ENCODE data around the gene CTDSPL. TPM values are rescaled to one million over a fixed set of nuclear protein-coding genes. Genes with fewer than 3 reads are reported as not detected.

The CTDSPL gene
- total and polyA plus RNA-seq, 11 donors = 9.2 to 54.6 (median 36.0) TPM

GRCh38 chr3:37994639-37994972 is 132.9 kb downstream of the CTDSPL start:
- Histone ChIP-seq H3K9me3 (no peaks in the 10 kb centered on the region), H3K4me3 (peak overlapping the region; percentile 29 to 69 (median 65)), H3K4me1 (peaks cover 0 to 51% (median 24%) of the 10 kb centered on the region in 12 donors), H3K27me3 (no peaks in the 10 kb centered on the region), H3K27ac (peak overlapping the region in 10 of 12 donors; percentile 63 to 94 (median 81)), H3K36me3 (no peaks in the 10 kb centered on the region)
- DNase-seq = no peak
- ATAC-seq = no peak
- 50 to 57% (median 54%) methylated on average over 2 of the region's 2 CpGs for WGBS, 4 donors
- intact Hi-C loops (cut with DNase I) = loop anchor here in 1 of 10 donors (2.0 kb wide), 1 partner anchor 140 kb away; no protein-coding TSS in a partner anchor
- TF ChIP-seq POLR2A (IDR thresholded peaks at IDR 0.05) = no peak
- TF ChIP-seq, protein P1, sequence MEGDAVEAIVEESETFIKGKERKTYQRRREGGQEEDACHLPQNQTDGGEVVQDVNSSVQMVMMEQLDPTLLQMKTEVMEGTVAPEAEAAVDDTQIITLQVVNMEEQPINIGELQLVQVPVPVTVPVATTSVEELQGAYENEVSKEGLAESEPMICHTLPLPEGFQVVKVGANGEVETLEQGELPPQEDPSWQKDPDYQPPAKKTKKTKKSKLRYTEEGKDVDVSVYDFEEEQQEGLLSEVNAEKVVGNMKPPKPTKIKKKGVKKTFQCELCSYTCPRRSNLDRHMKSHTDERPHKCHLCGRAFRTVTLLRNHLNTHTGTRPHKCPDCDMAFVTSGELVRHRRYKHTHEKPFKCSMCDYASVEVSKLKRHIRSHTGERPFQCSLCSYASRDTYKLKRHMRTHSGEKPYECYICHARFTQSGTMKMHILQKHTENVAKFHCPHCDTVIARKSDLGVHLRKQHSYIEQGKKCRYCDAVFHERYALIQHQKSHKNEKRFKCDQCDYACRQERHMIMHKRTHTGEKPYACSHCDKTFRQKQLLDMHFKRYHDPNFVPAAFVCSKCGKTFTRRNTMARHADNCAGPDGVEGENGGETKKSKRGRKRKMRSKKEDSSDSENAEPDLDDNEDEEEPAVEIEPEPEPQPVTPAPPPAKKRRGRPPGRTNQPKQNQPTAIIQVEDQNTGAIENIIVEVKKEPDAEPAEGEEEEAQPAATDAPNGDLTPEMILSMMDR (IDR thresholded peaks at IDR 0.05) = no peak

DNA sequence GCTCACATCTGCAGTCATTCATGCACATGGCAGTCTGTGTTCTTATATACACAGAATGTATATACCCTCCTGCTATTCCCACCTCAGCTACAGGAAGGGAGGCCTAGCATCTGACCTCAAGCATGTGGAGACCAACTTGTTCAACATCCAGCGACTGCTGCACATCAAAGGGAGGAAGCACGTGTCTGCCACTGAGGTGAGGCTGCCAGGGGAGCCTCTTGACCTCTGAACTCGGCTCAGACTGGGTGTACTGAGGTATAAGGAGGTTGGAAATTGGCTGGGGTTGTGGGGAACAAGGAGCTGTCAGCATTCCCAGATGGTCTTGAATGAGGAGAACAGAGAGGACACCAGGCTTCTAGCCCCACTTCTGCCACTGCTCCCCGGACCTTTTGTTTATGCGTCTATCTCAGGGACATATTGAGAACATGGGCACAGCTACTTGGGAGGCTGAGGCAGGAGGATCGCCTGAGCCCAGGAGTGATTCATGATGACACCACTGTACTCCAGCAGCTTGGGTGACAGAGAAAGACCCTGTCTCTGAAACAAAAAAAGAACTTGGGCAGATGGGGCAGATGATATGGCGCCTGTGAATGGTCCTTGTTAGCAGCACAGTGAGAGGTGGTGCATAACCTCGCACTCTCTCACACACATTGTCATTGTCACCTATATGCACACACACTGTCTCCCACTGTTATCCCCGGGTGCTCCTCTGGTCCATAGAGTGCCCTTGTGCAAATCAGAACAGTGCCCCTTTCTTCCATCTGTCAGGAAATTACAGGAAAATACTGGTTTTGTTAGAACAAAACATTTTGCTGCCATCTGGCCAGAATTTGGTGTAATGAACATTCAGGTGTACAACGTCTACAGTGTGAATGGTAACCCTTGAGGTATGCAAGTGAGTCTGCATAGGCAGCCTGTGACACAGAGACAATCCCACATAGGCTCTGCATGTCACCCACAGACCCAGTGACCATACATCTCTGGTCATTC is 134.3 kb downstream of the CTDSPL start:
- WGBS, 4 donors = 88 to 92% (median 89%) methylated on average over 10 of the region's 10 CpGs
- peaks cover 0 to 55% (median 24%) of the 10 kb centered on the region in 12 donors for H3K4me1 ChIP-seq
- DNase-seq (peak in 1 of 5 donors; percentile 15), ATAC-seq (no peak)
- no peak for TF ChIP-seq POLR2A (IDR thresholded peaks at IDR 0.05)
- TF ChIP-seq, protein P1 (IDR thresholded peaks at IDR 0.05) = no peak
- H3K36me3 ChIP-seq = peaks cover 0 to 3% (median 0%) of the 10 kb centered on the region in 9 donors
- no peak overlapping the region for H3K4me3 ChIP-seq
- no peak overlapping the region for H3K27ac ChIP-seq
- no peaks in the 10 kb centered on the region for H3K27me3 ChIP-seq
- H3K9me3 ChIP-seq = no peaks in the 10 kb centered on the region
- intact Hi-C loops (cut with DNase I) = loop anchor here in 1 of 10 donors (2.0 kb wide), 1 partner anchor 141 kb away; no protein-coding TSS in a partner anchor

- H3K4me1 ChIP-seq = peaks cover 0 to 55% (median 24%) of the 10 kb centered on the region in 12 donors
- H3K4me3 ChIP-seq = no peak overlapping the region
- intact Hi-C loops (cut with DNase I) = no loop called here
- H3K36me3 ChIP-seq = peaks cover 0 to 10% (median 2%) of the 10 kb centered on the region in 9 donors
- ATAC-seq (peak in 2 of 4 donors; percentile 13 to 25), DNase-seq (peak in 3 of 5 donors; percentile 62 to 70 (median 65))
- H3K27ac ChIP-seq = no peak overlapping the region
- TF ChIP-seq, protein P1 (IDR thresholded peaks at IDR 0.05) = peak; percentile 75 to 92 (median 84)
- no peak for TF ChIP-seq POLR2A (IDR thresholded peaks at IDR 0.05)
- 0 to 58% (median 32%) methylated on average over 3 to 7 of the region's 7 CpGs for WGBS, 4 donors
- no peaks in the 10 kb centered on the region for H3K27me3 ChIP-seq
- H3K9me3 ChIP-seq = no peaks in the 10 kb centered on the region
Measured at GRCh38 chr3:37996785-37997301, 135.2 kb downstream of the CTDSPL start.

DNA sequence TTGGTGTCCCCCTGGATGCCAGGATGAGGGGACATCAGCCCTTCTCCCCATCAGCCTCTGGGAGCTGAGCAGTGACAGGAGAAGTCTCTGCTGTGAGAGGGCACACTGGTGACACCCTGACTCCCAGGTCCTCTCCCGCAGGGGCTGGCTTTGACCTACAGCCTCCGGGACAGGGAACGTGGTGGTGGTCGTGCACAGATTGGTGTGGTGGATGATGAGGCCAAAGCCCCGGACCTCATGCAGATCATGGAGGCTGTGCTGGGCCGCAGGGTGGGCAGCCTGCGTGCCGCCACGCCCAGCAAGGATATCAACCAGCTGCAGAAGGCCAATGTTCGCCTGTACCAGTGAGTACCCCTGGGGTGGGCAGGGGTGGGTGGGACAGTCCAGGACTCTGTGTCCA is 135.7 kb downstream of the CTDSPL start:
- ATAC-seq (no peak), DNase-seq (peak in 1 of 5 donors; percentile 20)
- Histone ChIP-seq H3K9me3 (no peaks in the 10 kb centered on the region), H3K36me3 (peaks cover 0 to 12% (median 3%) of the 10 kb centered on the region in 9 donors), H3K4me3 (no peak overlapping the region), H3K27me3 (no peaks in the 10 kb centered on the region), H3K27ac (peak overlapping the region in 2 of 12 donors; percentile 87 to 88), H3K4me1 (peaks cover 0 to 55% (median 24%) of the 10 kb centered on the region in 12 donors)
- WGBS, 4 donors = 92 to 100% (median 96%) methylated on average over 2 to 10 of the region's 10 CpGs
- TF ChIP-seq POLR2A (IDR thresholded peaks at IDR 0.05) = no peak
- TF ChIP-seq, protein P1 (IDR thresholded peaks at IDR 0.05) = no peak
- intact Hi-C loops (cut with DNase I) = no loop called here
